ENCODE measurements around the gene RABAC1.
"Not testable (repeated sequence)": the region's sequence is repeated elsewhere in the genome, so short reads cannot be mapped to it uniquely, and the experiment has no call there.

RABAC1 gene

DNA sequence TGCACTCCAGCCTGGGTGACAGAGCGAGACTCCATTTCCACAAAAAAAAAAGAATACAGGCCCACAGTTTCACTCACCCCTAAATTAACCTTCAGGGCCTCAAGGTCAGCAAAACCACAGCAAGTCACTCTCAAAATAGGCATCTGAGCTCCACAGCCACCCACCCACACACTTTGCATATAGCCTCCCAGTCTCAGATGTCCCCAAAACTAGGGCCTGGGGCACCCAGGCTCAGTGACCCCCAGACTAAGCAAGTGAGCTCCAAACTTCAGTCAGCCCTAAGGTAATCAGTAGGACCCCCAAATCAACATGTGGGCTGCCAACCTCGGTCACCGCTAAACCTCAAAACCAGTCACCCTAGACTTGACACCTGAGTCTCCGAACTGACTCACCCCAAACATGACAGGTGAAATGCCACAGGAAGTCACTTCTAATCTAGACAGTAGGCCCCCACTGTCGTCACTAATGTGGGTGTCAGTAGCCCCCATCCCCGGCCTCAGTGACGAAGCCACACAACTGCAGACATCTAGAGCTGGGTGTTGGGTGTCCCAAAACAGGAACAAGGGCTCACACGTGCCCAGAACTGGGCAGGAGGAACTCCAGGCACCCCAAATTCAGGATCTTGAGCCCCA is 13.9 kb downstream of the RABAC1 start:
- peak; percentile 88 to 89 for DNase-seq (ENCODE audit: low read depth in 2 of 2)

DNA sequence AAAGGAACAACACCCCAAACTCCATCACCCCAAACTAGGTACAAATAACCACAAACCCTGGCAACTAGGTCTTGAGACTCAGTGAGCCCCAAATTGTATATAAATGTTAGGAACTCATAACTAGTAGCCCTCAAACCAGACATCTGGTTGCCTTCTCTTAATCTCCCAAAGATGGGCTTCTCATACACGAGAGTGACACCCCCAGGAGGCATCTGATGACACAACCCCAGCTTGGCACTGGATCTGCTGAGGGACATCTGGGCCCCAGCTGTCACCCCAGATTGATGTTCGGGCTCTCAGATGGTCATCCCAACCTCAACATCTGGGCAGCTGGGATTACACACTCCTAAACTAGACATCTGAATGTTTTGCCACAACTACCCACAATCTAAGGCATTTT is 14.8 kb downstream of the RABAC1 start:
- no peak for DNase-seq (ENCODE audit: low read depth in 2 of 2)

DNA sequence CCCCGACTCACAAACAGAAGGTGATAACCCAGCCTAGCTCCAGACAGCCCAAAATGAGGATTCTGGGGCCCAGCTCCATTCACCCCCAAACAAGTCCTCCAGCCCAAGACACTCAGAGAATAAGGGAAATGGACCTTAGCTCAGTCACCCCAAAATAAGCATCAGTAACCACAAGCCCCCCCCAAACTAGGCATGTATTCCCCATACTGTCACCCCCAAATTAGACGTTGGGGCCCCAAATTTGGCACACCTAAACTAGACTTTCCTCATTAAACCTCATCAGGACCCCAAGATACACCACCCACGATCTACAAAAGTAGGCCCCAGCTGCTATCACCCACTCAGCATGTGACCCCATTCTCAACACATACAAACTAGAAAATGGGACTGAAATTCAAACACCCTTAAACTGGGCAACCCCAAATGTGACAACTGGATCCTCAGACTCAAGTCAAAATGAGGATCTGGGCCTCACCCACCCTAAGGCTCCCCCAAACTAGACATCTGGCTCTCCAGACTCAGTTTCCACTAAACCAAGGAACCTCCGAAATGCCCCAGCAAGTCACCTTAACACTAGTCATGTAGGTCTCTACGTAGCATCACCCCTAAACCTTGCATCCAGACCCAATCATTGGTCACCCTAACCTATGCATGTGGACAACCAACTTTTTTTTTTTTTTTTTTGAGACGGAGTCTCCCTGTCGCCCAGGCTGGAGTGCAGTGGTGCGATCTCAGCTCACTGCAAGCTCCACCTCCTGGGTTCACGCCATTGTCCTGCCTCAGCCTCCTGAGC is 17.5 kb downstream of the RABAC1 start:
- no peak for DNase-seq (ENCODE audit: low read depth in 2 of 2)

DNA sequence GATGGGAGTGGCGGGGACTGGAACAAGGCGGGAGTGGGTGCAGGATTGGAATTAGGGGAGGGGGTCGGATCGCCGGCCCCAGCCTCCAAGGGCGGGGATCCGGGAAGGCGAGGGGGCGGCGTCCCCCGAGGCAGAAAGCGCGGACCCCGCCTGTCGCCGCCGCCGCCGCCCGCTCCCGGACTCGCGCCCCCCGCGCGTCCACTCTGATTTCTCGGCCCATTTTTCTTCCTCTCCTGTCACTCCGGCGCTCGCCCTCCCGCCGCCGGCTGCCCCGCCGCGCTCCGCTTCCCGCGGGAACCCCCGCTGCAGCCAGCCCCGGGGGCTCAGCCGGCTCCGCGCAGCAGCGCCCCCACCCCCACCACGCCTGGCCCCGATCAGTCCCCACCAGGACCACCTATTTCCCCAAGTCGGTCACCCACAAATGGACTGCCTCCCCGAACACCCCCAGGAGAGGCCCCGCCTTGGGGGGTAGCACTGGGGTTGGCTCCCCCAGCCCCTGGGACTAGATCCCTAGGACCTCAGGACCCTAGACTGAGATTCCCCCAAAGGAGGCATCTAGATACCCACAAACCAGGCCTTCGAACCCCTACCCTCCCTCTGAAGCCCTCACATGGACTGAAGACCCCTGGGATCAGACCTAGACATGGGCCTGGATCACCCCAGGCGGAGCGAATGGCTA is 18.3 kb downstream of the RABAC1 start:
- DNase-seq (ENCODE audit: low read depth in 2 of 2): no peak

DNA sequence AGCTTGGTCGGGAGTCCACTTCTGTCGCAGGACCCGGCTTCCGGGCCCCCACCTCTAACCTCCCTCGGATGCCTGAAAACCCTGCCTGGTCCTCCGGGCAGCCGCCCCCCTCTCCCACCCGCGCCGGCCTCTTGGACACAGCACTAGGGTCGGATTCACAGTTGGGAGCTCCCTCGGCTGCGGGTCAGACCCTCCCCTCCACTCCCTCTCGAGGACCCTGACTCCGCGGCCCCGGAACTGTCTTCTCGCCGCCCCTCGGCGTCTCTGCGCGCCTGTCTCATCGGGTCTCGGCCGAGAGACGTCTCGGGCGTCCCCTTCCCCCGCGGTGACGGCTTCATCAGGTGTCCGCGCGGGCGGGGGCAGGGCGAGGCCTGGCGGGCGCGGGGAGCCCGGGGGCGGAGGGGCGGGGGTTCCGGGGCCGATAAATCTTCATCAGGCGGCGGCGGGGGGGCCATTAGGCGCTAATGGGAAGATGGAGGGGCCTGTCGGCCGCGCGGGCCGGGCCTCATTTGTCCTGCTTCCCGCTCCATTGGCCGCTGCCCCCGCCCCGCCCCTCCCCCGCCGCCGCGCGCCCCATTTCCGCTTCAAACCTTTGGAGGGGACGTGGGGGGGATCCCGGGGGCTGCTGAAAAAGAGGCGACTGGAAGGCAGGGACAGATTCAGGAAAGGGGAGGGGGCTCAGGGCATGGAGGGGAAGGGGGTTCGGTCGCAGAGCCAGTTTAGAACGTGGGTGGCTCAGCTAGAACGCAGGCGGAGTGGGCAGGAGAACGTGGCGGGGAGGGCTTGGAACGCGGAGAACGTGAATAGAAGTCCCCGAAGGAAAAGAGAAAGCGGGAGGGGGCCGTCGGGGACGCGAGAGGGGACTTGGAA is 19.0 kb downstream of the RABAC1 start:
- DNase-seq (ENCODE audit: low read depth in 2 of 2): no peak

DNA sequence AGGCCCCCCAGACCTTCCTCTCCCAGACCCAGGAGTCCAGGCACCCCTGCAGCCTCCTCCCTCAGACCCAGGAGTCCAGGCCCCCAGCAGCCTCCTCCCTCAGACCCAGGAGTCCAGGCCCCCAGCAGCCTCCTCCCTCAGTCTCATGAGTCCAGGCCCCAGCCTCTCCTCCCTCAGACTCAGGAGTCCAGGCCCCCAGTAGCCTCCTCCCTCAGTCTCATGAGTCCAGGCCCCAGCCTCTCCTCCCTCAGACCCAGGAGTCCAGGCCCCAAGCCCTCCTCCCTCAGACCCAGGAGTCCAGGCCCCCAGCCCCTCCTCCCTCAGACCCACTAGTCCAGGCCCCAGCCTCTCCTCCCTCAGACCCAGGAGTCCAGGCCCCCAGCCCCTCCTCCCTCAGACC is 19.9 kb downstream of the RABAC1 start:
- not testable (repeated sequence) for DNase-seq (ENCODE audit: low read depth in 2 of 2)

DNA sequence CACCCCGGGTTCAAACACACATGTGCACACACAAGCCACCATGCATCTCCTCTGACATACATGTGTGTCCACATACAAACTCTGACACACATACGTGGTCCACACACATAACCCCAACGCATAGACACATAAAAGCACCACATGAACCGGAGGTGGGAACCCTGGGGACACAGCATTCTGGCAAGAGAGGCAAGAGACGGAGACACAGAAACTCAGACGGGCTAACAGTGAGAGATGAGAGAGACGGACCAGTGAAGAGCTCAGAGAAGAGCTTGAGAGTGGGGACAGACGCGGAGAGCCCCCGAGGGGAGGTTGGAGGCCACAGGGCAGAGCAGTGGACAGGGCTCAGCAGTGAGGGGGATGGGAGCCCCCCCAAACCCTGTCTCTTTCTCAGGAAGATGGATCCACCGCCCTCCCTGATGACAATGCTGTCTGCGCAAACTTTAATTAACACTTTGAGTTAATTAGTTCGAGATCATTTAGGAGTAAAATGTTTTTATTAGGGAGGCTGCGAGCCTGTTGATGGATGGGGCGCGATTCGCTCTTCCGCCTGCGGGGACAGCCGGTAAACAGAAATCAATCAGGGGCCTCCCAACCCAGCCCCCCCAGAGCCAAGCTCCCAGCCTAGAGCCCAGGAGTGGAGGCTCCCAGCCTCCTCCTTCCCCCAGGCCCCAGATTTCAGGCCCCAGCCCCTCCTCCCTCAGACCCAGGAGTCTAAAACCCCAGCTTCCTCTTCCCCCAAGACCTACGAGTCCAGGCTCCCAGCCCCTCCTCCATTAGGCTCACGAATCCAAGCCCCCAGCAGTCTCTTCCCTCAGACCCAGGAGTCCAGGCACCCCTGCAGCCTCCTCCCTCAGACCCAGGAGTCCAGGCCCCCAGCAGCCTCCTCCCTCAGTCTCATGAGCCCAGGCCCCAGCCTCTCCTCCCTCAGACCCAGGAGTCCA is 21.3 kb downstream of the RABAC1 start:
- DNase-seq (ENCODE audit: low read depth in 2 of 2): no peak

DNA sequence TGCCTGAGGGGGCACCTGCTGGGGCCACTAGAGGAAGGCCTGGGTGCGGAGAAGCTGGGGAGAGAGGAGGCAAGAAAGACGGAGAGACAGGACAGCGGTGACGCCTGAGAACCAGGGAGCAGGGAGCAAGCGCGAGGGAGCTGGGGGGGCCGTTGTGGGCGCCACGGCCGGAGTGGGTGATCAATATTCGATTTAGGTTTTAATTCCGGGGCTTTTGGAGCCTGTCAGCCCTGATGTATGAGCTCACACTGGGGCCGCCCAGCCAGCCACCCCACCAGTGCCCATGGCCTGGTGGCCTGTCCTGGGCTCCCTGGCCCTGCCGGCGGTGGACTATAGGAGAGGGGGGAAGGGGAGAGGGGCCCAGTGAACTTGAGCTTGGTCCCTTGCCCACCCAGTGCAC is 22.2 kb downstream of the RABAC1 start:
- no peak for DNase-seq (ENCODE audit: low read depth in 2 of 2)

DNA sequence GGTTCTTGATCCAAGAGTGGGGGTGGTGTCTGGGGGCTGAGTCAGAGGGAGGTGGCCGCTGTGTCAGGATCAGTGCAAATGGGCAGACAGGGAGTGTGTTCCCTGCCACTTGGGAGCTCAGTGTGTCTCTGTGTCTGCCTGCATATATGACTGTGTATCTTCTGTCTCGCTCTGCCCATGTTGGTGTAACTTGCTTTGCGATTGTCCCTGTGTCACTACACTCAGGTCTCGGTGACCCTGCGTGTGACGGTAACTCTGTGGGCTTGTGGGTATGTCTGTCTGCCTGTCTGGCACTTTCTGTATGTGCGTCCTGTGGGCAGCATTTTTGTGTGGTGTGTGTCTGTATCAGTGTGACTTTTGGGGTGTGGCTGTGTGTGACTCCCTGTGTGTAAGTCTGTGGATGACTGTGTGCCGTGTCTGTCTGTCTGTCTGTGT is 22.7 kb downstream of the RABAC1 start:
- no peak for DNase-seq (ENCODE audit: low read depth in 2 of 2)

DNA sequence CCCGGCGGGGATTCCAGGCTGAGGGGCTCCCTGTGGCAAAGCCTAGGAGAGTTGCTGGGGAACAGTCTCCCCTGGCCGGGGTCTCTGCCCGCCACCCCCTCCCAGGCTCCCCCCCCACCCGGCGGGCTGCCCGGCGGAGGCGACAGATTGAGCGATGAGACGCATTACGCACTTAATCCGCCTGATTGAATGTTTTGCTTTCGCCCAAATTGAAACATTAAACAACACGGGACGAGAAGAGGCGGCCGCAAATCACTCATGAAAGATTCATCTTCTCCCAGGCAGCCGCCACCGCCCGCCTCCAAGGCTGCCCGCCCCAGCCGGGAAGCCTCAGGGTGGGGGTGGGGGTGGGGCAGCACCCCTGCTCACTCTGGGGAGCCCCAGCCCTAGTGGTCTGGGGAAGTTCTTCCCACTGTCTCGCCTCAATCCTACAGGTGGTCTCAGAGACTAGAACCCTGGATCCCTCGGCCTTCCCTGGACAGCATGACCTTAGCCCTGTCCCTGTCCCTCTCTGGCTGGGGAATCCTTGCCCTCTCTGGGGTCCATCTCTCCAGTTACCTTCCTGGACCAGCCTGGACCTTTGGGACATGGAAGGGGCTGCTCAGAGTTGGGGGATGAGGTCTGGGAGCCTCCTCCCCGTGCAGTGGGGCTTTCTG is 23.2 kb downstream of the RABAC1 start:
- DNase-seq (ENCODE audit: low read depth in 2 of 2): no peak

DNA sequence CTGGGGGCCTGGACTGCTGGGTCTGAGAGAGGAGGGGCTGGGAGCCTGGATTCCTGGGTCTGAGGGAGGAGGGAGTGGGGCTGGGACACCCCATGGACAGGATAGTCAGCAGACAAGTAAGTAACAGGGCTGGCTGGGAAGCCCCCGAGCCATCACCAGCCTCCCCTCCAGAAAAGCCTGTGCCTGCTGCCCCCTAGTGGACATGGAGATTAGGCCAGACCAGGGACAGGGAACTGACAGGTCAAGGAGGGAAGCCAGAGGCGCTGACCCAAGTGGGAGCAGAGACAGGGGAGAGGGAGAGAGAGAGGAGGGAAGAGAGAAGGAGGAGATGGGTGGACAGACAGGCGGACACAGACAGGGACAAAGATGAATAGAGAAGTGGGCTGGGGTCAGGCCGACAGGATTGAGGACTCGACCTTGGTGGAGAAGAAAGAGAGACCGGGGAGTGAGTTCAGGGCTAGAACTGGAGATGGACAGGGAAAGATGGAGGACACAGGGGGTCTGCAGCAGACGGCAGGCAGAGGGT is 24.2 kb downstream of the RABAC1 start:
- peak in 1 of 2 donors; percentile 70 for DNase-seq (ENCODE audit: low read depth in 2 of 2)

DNA sequence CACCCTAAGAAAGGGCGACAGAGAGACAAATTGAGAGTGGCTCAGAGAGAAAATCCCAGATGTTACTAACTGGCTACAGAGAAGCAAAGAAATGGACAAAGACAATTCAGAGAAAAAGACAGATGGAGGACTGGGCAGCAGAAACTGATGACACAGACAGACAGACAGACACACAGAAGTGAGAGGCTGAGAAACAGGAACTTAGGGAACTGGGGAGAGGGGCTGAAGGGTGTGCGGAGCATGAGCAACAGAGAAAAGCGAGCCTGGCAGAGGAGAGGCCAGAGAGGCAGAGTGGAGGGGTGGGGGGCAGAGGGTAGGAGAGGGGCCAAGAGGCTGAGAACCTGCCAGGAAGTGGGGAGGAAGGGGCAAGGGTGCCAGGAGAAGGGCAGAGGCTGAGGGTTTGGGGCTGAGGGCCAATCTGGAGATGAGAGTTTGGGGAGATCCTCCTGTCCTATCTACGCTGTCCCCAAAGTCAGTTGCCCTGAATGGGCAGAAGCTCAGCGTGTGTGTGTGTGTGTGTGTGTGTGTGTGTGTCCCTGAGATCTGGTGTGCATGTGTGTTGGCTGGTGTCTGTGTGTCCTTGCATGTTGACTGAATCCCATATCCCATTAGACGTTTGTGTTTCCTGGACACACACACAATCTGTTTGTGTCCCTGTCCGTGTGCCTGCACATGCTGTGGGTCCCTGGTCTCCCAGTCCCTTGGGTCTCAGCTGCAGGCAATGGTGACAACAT is 25.3 kb downstream of the RABAC1 start:
- DNase-seq (ENCODE audit: low read depth in 2 of 2): no peak

DNA sequence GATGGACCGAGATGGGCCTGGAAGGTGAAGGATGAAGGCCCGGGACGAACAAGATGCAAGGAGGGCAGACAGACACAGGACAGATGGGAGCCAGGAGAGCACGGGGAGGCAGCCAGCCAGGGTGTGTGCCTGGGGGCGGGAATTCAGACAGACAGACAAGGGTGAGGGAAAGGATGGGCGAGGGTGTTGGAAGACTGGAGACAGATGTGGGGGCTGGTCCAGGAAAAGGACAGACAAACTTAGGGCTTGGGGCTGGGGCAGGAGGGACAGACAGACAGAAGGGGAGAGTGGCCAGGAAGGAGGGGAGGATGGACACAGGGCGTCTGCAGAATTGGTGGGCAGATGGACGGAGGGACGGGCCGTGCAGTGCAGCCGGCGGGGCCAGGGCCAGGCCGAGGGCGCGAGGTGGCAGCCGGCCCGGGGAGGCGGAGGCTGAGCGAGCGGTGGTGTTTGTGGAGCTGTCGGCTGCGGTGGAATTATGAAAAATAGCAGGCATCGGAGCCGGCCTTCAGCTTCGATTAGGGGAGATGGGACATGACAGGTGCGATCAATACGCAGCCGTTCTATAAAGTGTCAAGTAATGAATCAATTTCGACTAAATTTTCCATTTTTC is 26.3 kb downstream of the RABAC1 start:
- DNase-seq (ENCODE audit: low read depth in 2 of 2): no peak

DNA sequence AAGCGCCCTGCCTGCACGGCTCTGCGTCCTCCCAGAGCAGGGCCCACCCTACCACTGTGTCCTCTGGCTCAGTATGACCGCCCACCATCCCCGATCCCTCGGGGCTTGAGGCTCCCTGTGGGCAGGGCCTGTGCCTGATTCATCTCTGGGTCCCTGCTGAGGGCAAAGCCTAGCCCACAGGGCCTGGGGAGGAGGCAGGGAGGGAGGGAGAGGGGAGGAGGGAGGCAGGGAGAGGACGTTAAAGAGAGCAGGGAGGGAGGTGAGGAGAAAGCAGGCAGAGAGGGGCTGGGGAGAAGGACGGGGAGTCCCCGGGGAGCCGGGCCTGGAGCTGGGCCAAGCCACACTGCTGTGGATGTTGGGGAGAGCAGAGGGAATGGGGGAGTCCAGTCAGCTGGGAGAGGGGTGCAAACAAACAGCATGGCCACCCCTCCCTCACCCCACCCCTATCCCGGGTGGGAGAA is 26.8 kb downstream of the RABAC1 start:
- DNase-seq (ENCODE audit: low read depth in 2 of 2): no peak

DNA sequence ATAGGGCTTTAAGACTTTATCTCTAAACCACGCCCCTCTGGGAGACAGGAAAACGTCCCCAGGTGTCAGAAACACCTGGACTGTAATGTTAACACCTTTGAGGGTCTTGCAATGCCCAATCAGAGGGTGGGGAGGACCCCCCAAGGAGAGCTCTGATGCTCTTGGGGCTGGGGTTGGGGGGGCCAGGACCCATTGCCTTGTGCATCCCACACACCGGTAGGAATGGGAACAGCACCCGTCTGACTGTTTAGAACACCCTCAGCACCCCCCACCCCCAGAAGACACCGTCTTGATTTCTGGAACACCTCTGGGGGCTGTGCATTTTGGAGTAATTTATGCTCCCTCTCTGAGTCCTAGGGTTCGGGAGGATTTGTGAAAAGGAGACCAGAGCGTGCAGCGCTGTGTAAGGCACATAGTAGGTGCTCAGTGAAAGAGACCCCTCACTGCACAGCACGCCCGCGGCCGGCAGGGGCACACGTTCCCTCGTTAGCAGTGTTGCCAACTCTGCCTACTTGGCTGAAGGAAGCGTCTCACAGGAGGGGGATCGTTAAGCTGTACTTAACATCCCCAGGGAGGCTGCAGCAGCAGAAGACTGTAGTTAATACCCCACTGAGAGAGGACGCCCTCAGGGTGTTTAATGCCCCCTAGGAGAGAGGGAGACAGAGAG is 28.1 kb downstream of the RABAC1 start:
- DNase-seq (ENCODE audit: low read depth in 2 of 2): no peak

DNA sequence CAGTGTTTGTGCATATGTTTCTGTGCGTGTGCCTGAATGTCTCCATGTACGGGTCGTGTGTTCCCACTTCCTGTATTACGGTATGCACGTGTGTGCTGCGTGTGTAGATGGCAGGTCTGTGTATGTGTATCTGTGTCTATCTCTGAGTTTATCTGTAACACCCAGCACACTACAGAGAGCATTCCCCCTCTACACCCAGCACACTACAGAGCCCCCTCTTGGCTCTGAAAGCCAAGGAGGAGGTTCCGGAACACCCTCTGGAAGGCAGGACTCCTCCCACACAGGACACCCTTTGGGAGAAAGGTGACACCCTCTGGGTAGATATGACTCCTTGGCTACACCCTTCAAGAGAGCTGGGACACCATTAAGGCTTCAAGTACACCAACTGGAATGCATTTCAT is 28.8 kb downstream of the RABAC1 start:
- DNase-seq (ENCODE audit: low read depth in 2 of 2): no peak

DNA sequence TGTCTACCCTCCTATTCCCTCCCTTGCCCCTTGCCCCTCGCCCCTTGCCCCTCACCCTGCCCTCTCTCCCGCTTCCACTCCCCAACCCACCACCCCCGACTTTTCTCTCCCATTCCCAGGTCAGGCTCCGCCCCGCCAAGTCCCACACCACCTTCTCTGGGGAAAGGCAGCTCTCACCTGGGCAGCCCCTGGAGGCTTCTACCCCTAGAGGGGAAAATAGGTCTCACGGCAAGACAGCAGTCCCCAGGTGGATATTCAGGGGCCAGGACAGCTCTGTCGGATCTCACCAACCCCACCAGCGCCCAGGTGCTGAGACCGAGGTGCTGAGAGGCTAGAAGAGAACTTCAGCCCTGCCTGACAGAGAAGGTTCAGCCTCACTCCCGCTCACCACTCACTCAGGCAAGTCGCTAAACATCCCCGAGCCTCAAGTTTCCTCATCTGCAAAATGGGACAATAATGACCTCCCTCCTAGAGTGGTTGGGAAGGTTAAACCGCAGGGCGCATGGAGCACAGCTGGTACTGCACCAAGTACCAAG is 29.5 kb downstream of the RABAC1 start:
- DNase-seq (ENCODE audit: low read depth in 2 of 2): no peak

All from stimulated activated CD4-positive, alpha-beta T cell treated with anti-CD3 and anti-CD28 coated beads, Interleukin-15, amount 100 ng/mL, for 48 hours (primary cell).